ENCODE measurements around the gene PHACTR3. TPM values are rescaled to one million over a fixed set of nuclear protein-coding genes. Genes with fewer than 3 reads are reported as not detected.

PHACTR3 gene
- total RNA-seq, 1 experiment from 2014 or later, result not detected

GRCh38 chr20:59731376-59731775, 127.0 kb downstream of the PHACTR3 start:
- Histone ChIP-seq H3K23me2 (ENCODE audit: insufficient read length, low read depth, low read length, poor library complexity, severe bottlenecking) (no peaks in the 10 kb centered on the region), H2BK20ac (ENCODE audit: low read depth, low read length, poor library complexity, severe bottlenecking) (no peak overlapping the region), H4K5ac (ENCODE audit: insufficient read length, low read depth, low read length) (no peak overlapping the region), H3K27me3 (ENCODE audit: insufficient read depth, low read length) (no peaks in the 10 kb centered on the region; the same call in 1 of the 2 replicates), H2BK120ac (ENCODE audit: low read depth, low read length, poor library complexity, severe bottlenecking) (no peak overlapping the region), H3K9ac (ENCODE audit: extremely low read depth, insufficient read length, low read length) (no peak overlapping the region), H2BK12ac (ENCODE audit: insufficient read length, low read depth, low read length) (no peak overlapping the region), H3K18ac (ENCODE audit: insufficient read length, low read depth, low read length) (no peak overlapping the region), H2BK15ac (ENCODE audit: low read depth, low read length) (no peak overlapping the region), H2BK5ac (ENCODE audit: insufficient read length, low read length) (no peak overlapping the region), H3K4me1 (ENCODE audit: insufficient read depth, low read length) (no peaks in the 10 kb centered on the region), H4K20me1 (ENCODE audit: control insufficient read depth, insufficient read depth, insufficient read length) (no peaks in the 10 kb centered on the region), H3K27ac (ENCODE audit: insufficient read length, low read depth, low read length) (no peak overlapping the region), H2AK5ac (ENCODE audit: insufficient read length, low read length) (no peak overlapping the region), H4K8ac (replicated peaks; ENCODE audit: insufficient read length, low read depth, low read length) (no peak overlapping the region), H2AFZ (ENCODE audit: low read length) (no peak overlapping the region), H3K23ac (ENCODE audit: insufficient read length, low read depth, low read length) (no peak overlapping the region), H3K4ac (ENCODE audit: low read depth, low read length) (no peak overlapping the region), H3K79me2 (ENCODE audit: insufficient read depth, low read length) (no peaks in the 10 kb centered on the region), H3K9me3 (ENCODE audit: control insufficient read depth, low read depth, low read length) (no peaks in the 10 kb centered on the region), H3T11ph (ENCODE audit: low read length) (no peak overlapping the region), H3K79me1 (ENCODE audit: insufficient read depth, low read depth, low read length, poor library complexity, severe bottlenecking) (no peaks in the 10 kb centered on the region), H3K4me2 (ENCODE audit: insufficient read depth, insufficient read length, low read length) (no peak overlapping the region), H4K91ac (ENCODE audit: insufficient read length, low read depth, low read length) (no peak overlapping the region), H3K14ac (ENCODE audit: insufficient read depth, low read length) (no peak overlapping the region), H3K56ac (ENCODE audit: insufficient read length, low read depth, low read length) (no peak overlapping the region)
- Mint-ChIP-seq H3K4me3 (no peak overlapping the region), H3K4me1 (no peaks in the 10 kb centered on the region), H3K36me3 (ENCODE audit: insufficient read depth in 1 of 3, low read depth in 3 of 3) (peaks cover 0 to 10% (median 5%) of the 10 kb centered on the region in 3 experiments; a peak in 3 of 7 replicates), H3K27ac (no peak overlapping the region), H3K27me3 (ENCODE audit: low read depth) (peaks cover 12% of the 10 kb centered on the region), H3K9me3 (peaks cover 0 to 52% of the 10 kb centered on the region in 2 experiments; a peak in 2 of 5 replicates)
- no CpG with 5 or more reads among the region's 2 CpGs for WGBS (ENCODE audit: extremely low coverage, insufficient read length, low lambda C conversion rate)
- no peak for TF ChIP-seq CTCF (conservative IDR thresholded peaks at IDR 0.05)
- no peak for DNase-seq

All from H9 (cell line).